Stimulated activated naive CD8-positive, alpha-beta T cell treated with anti-CD3 and anti-CD28 coated beads, Interleukin-15, Interleukin-2, amounts not matched to agents 100 U/mL and 50 U/mL, for 24 hours (primary cell): Measurements from ENCODE around the gene PCNX2.

Experiments used
- ATAC-seq: fragments of 150-1000 bp; cut with Tn5 transposase; one replicate; pipeline ENCODE4 v1.10.0; 2021
- DNase-seq: peaks from one replicate; pipeline ENCODE4 v3.0.0; 2021

The PCNX2 gene

DNA sequence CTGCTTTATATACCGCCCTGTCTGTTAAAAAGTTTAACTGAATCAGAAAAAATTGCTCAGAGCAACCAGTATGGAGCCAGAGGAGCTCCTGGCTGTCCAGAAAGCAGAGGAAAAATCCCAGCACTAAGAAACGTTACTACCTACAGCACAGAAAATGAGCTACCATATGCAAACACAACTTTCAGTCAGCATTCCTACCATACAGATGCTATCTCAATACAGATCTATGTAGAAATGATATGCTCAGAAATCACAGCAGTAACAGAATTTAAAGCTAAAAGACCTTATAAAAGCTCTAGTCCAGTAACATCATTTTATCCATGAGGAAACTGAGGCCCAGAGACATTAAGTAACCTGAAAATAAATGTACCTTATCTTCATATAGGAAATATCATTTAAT lies 38.7 kb downstream of the PCNX2 start:
- DNase-seq (no peak), ATAC-seq (no peak)

- ATAC-seq = no peak
- no peak for DNase-seq
These were observed 39.3 kb downstream of the PCNX2 start for GRCh38 chr1:233256191-233256590.

- ATAC-seq (no peak), DNase-seq (no peak)
These were observed 40.4 kb downstream of the PCNX2 start for GRCh38 chr1:233255145-233255544.

DNA sequence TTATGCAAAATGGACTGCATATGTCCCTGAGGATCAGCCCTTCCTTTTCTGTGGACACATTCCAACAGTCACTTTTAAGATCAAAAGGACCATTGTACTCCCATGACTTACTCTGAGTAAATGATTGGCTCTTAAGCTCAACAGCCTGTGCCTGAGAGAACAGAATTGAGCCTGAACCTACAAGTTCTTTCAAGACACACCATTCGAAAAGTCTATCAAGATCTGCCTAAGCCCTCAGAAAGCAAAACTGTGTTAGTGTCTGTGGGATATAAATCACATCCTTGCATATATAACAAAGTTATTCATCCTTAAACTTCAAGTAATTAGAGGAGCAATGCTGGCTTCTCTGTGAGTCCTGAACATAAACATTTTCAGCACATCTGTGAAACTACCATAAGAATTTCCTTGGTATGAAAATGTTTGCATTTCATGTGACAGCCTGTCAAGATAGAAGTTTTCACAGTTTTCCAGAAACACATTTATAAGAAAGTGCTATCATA lies 41.6 kb downstream of the PCNX2 start:
- DNase-seq (no peak), ATAC-seq (no peak)

DNA sequence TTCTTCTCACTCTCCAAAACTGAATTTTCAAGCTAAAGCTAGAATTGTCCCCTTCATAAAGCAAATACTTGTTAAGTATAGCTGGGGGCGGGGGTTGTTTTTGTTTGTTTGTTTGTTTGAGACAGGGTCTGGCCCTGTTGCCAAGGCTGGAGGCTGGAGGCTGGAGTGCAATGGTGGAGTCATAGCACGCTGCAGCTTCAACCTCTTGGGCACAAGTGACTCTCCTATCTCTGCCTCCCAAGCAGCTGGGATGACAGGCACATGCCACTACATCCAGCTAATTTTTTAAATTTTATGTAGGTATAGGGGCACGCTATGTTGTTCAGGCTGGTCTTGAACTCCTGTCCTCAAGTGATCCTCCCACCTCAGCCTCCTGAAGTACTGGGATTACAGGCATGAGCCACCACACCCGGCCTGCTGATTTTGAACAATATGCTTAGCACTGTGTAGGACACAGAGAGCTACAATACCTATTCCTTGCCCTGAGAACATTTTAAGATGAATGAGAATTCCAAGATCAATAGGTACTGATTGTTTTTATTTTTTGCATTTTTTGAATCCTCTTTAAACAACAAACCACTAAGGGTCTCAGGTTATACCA lies 42.2 kb downstream of the PCNX2 start:
- ATAC-seq = no peak

GRCh38 chr1:233252441-233252840 lies 43.1 kb downstream of the PCNX2 start:
- DNase-seq = no peak
- no peak for ATAC-seq

More for the DNA sequence above, 42.2 kb downstream of the PCNX2 start:
- DNase-seq = no peak

DNA sequence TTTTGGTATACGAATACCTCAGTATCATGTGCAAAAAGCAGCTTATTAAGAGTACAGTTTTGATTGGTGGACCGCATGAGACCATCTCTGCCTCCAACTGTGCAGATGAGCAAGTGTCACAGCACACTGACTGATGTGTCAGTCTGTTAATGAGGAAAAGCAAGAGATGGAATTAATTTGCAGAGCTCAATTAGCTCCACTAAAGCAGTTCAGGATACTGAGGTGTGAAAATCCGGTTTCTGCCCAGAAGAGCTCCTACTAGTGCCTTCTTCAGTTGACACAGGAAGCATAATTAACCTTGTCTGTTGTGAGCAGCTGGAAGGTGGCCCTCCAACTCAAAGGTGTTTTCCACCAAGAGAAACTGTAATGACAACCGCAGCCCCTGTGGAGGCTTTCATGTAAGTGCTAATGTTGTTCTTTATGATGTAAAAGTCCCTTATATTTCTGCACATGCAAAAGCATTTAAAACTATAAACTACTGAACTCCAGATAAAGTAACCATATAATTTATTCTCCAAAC lies 44.3 kb downstream of the PCNX2 start:
- ATAC-seq = no peak
- no peak for DNase-seq

DNA sequence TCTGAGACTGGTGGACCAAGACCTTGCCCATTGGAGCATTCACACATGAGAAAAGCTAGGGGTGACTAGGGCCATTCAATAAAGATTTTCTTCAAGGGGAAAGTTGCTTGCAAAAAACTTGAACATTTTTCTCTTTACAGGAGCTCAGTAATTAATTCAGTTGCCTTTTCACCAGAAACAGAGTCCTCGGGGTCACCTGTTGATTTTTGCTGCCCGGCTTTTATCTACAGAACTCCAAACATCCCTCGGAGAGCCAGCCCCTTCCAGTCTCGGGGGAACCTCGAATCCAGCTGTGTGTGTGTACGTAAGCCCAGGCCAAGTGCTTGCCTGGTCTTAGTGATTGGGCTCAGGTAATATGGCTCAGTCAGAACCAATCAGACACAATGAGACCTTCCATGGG lies 47.5 kb downstream of the PCNX2 start:
- ATAC-seq = no peak
- no peak for DNase-seq

- ATAC-seq (no peak), DNase-seq (no peak)
These were observed 48.6 kb downstream of the PCNX2 start for GRCh38 chr1:233246965-233247364.

DNA sequence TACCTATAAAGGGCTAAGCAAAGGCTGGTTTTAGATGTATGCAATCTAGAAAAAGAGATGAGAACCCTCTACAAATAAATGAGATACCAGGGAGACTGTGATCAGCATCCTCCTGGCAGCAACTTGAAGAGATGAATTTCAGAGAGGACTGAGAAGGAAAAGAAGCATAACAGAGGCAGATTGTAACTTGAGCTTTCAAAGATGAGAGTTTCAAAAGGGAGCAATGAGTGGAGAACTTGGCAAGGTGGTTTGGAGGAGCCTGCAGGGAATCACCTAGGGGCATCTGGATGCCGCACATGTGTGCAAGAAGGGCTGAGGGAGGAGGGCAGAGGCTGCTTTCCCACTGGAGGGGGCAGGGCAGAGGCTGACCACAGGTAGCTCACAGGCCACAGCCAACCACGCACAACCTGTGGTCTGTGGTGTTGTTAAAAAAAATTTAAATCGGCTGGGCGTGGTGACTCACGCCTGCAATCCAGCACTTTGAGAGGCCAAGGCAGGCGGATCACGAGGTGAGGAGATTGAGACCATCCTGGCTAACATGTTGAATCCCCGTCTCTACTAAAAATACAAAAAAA lies 50.2 kb downstream of the PCNX2 start:
- ATAC-seq (no peak), DNase-seq (peak; percentile 6)

DNA sequence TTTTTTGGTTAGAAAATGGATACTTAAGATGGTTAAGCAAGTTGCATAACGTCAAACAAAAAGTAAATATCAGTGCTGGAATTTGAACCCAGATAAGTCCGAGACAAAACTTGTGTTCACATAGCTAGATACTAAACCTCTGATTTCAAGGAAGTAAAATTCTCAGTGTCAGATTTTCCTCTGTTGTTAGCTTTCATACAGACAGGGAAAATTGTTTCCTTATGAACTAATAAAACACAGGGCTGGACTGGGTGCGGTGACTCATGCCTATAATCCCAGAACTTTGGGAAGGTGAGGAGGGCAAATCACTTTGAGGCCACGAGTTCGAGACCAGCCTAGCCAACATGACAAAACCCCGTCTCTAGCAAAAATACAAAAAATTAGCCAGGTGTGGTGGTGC lies 51.3 kb downstream of the PCNX2 start:
- ATAC-seq = no peak
- DNase-seq = no peak

DNA sequence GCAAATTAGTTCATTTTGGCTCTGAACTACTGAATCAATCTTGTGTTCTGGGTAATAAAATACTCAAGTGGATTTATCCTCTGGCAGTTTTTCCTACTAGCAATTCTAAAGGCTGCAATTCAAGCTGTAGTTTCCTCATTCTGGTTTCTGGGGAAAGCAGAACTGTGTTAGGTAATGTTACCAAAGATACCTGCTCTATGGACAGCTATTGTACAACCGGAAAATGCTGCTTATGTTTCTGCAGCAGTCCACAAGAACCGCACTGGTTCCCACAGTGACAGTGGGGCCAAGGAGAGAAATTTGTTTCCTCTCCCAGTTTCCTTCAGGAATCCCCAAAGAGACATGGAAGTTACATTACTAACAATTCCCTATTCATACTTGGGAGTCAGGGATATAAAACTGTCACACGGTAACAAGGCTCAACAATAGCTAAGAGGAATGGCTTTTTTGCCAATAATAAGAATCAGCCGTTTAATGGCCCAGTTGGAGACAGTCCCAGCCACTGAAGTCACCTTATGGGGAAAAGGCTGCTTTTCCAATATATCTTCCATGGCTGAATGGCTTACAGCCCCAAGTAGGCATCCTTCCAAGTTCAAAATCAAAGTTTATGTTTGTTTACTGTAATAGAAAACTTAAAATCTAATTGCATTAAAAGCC lies 52.6 kb downstream of the PCNX2 start:
- no peak for DNase-seq
- ATAC-seq = no peak

GRCh38 chr1:233241759-233242158 lies 53.8 kb downstream of the PCNX2 start:
- DNase-seq = no peak
- no peak for ATAC-seq

- peak; percentile 17 for DNase-seq
- ATAC-seq = no peak
These were observed 54.5 kb downstream of the PCNX2 start for GRCh38 chr1:233240829-233241682.

GRCh38 chr1:233240371-233240770 lies 55.2 kb downstream of the PCNX2 start:
- ATAC-seq (no peak), DNase-seq (no peak)

DNA sequence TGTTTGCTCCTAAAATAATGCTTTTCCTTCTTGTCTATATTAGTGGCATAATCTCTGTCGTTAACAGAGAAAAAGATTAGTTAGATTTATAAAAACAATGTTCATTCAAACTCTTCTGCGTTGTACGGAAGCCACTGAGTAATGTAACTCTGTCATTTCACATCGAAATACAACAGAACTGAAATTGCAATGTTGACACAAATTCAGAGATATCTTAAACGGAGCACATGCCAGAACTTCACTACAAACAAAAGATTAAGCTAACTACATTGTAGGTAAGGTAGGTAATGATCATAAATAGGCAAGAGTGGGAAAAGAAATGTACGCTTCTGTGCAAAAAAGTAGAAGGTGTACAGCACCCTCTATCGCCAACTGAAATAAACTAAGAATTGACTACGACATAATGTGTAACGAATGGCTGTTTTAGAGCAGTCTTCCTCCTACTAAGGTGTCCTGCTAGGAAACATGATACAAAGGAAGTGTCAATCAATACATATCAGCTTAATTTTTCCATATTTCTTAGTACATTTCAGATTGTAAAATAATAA lies 56.6 kb downstream of the PCNX2 start:
- DNase-seq (no peak), ATAC-seq (no peak)

- DNase-seq = no peak
- no peak for ATAC-seq
These were observed 57.9 kb downstream of the PCNX2 start for GRCh38 chr1:233237647-233238046.

DNA sequence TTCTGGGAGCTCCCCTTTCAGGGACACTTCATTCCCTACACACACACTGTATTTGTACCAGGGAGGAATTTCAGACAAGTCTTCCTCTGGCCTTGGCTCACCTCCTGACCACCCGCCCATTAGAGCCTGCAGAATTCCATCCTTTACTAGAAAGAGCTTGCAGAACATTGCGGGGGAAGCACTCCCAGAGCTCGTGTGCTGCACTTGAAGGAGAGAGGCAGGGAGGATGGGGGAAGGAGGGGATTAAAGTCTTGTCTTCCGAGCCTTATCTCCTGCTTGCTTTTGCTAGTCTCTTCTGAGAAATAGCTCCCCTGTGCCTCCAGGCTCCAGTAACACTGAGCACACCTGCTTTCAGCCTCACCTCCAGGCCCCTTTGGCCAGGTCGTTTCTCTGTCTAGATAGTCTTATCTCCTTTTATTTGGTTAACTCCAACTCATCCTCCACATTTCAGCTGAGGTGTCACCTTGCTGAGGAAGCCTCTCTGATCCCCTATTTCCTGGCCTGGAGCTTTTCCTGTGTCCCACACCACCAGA lies 62.0 kb downstream of the PCNX2 start:
- DNase-seq = no peak
- no peak for ATAC-seq

- ATAC-seq (no peak), DNase-seq (no peak)
These were observed 65.5 kb downstream of the PCNX2 start for GRCh38 chr1:233230011-233230410.

GRCh38 chr1:233229288-233229687 lies 66.2 kb downstream of the PCNX2 start:
- no peak for DNase-seq

DNA sequence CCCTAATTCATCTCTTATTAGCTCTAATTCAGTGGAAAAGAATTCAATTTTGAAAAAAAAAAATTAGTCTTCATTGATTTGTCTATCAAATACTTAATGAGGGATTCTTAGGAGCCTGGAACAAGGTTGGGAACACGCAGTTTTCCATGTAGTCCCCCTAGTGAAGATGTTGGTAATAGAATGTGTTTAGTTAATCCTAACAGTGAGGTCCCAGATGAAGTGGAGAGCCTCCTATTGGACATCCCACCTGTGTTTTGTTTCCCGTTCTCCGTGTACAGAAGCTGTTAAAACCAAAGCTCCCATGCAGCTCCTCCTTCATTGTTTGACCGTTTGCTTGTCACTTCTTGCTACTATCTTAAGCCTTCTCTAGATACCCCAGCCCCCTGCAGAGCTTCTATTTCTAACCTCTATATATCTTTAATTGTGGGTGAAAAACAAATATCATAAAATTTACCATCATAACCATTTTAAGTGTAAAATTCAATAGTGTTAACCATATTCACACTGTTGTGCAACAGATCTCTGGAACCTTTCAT lies 67.5 kb downstream of the PCNX2 start:
- ATAC-seq (no peak), DNase-seq (no peak)

More at GRCh38 chr1:233229288-233229687, 66.2 kb downstream of the PCNX2 start:
- ATAC-seq = no peak

DNA sequence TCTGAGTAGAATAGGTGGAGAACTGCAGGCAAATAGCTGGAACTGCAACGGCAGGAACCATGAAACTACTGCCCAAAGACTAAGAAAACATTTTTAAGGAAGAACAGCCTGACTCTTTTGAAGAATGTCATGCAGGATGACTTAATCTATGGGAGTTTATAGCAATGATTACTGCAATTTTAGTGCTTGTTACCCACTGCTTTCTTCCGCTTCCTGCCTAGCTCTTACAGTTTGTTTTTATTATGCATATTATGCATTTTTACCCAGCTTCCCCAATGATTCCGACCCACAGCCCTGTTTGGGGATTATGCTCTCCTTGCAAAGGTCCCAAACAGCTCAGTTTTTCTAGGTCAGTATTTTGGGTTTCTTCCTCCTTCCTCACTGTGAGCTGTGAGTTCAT lies 71.2 kb downstream of the PCNX2 start:
- DNase-seq = no peak

More for the DNA sequence above, 71.2 kb downstream of the PCNX2 start:
- no peak for ATAC-seq
